SK-N-SH (cell line): Measurements from ENCODE around the gene KLC1.

Source experiments
- CTCF ChIP-seq: fragments of 200-600 bp; sonication (generic); IDR thresholded peaks from 2 replicates; pipeline ENCODE4 v1.6.1; 2017; ENCODE audit warnings: antibody characterized with exemption, mild to moderate bottlenecking, moderate library complexity
- EZH2phosphoT487 ChIP-seq: fragments of 200-600 bp; sonication (generic); IDR thresholded peaks from 2 replicates; pipeline ENCODE4 v1.6.1; 2017; ENCODE audit warnings: low read depth, mixed run types, mild to moderate bottlenecking, antibody characterized with exemption, moderate library complexity, borderline replicate concordance

- TF ChIP-seq EZH2phosphoT487 = no peak
- TF ChIP-seq CTCF = no peak
These were observed 59.4 kb downstream of the KLC1 start for GRCh38 chr14:103688441-103688840.
